LHCN-M2 (cell line): ENCODE measurements around the gene PTPN4. TPM values are rescaled to one million over a fixed set of nuclear protein-coding genes. Genes with fewer than 3 reads are reported as not detected.

Experiments
- DNase-seq: peaks from one replicate; pipeline ENCODE4 v3.0.0-alpha.2; 2012; ENCODE audit warnings: low read depth
- total RNA-seq: library from RNA; depleted of rRNA; stranded (reverse); fragments of >200 nt; gene quantifications from 2 replicates; pipeline ENCODE4 v1.2.3, GENCODE V29; 2014

PTPN4 gene
- total RNA-seq, 1 experiment from 2014 or later, result 17.5 TPM

DNA sequence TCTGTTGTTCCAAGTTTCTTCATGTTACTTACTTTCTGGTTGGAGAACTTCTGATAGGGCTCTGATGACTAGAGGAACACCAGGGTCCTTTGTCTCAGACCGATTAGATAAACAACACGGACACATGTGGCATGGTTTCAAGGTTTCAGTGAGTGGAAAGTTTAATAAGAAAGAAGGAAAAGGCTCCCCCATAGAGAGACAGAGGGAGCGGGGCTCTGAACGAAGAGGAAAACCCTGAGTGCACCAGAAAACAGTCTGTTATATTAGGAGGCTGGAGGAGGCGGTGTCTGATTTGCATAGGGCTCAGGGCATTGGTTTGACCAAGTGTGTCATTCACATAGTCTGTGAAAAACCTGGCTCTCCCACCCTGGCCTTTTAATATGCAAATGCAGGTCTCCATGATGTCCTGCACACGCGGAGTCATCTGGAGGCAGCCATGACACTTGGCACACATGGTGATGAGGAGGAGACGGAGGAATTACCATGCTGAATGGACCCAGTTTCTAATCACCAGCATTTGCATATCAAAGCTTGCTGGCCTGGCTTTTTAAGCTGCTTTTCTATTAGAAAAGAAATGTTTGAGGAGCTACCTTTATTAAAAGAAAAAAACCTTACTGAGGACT is 94.2 kb downstream of the PTPN4 start:
- no peak for DNase-seq

DNA sequence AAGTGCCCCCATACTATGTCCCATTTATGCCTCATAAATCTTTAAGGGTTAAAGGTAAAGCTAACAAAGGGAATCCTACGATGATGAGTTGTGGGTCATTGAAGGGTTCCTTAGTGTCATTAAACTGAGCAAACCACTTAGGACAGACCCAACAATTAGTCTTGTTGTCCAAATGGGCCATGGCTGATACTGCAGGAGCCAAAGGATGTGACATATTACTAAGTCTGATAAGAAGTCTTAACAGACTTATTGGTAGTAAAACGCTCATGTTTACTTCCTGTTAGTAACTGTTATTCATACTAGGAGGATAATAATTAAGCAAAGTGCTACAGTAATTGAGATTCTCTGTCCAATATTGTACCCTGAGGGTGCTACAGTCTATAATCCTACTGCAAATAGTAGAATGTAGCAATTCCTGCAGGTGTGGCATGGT is 96.8 kb downstream of the PTPN4 start:
- DNase-seq, result no peak

- no peak for DNase-seq
Measured at GRCh38 chr2:119857742-119858141, 98.0 kb downstream of the PTPN4 start.

- DNase-seq, result no peak
Measured at GRCh38 chr2:119859528-119859927, 99.8 kb downstream of the PTPN4 start.

- no peak for DNase-seq
Measured at GRCh38 chr2:119860924-119861323, 101.2 kb downstream of the PTPN4 start.

GRCh38 chr2:119862127-119862889 is 102.6 kb downstream of the PTPN4 start:
- DNase-seq, result no peak

GRCh38 chr2:119864318-119864717 is 104.6 kb downstream of the PTPN4 start:
- DNase-seq, result peak; percentile 5

- DNase-seq, result no peak
Measured at GRCh38 chr2:119871725-119872124, 112.0 kb downstream of the PTPN4 start.

DNA sequence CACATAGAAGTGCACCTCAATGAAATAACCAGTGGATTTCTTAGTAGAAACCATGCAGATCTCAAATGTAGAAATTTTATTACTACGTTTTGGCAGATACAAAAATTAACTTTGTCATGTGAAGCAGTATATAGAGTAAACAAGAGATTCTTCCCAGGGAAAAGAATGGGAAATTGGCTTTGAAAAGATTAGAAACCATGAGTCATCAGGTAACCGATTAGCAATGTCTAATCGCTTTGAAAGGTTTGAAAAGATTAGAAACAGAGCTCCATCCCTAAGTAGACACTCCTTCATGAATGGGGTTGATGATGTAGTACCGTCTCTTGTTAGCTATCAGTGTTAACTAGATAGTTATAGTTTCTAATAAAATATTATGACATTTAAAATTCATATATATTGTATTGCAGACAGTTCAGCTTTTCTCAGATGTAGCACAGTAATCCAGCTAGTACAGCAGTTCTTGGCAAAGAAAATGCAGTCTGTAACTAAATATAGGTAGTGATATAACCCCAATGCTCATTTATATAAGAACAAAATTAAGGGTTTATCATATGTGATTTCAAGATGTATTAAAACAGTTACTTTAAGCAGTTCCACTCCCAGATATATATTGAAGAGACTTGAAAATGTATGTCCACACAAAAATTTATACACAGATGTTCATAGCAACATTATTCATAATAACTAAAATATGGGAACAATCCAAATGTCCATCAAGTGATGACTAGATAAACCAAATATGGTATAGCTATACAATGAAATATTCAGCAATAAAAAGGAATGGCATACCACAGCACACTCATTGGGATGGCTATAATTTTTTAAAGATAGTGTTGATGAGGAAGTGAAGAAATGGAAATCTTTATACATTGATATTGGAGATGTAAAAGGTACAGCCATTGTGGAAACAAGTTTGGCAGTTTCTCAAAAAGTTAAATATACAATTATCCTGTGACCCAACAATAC is 113.9 kb downstream of the PTPN4 start:
- no peak for DNase-seq

GRCh38 chr2:119879502-119879901 is 119.8 kb downstream of the PTPN4 start:
- DNase-seq, result no peak

GRCh38 chr2:119888680-119889079 is 129.0 kb downstream of the PTPN4 start:
- DNase-seq, result peak; percentile 80

DNA sequence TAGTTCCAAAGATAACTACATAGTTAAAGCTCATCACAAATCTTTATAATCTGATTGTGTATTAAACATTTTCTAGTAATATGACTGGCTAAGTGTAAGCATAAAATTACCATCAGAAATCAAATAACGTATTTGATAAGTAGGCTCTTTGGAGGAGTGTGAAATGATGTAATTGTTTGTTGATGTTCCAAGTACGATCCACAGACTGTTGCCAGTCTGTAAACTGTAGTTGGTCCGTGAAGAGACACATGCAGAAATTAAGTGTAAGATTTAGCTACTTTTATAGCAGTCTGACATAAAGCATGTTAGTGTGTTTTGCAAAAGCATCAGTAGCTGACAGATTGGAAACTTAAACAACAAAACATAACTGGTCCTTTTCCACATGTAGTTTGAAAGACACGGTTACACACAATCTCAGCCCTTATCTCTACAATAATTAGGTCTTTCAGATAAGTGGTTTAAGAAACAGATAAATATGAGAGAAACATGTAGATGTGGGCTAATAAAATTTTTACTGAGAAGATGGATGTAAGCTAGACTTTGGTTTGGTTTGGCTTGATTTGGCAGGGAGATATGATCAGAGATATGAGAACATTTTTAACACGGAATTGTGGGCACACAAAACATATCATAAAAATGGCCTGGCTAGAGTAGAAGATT is 138.1 kb downstream of the PTPN4 start:
- no peak for DNase-seq

GRCh38 chr2:119901013-119901412 is 141.3 kb downstream of the PTPN4 start:
- DNase-seq, result no peak

DNA sequence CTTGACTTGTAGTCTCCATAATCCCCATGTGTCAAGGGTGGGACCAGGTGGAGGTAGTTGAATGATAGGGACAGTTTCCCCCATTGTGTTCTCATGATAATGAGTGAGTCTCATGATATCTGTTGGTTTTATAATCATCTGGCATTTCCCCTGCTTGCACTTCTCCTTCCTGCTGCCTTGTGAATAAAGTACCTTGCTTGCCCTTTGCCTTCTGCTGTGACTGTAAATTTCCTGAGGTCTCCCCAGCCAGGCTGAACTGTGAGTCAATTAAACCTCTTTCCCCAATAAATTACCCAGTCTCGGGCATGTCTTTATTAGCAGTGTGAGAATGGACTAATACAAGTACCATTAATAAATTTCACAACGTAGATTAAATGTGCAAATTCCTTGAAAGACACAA is 150.8 kb downstream of the PTPN4 start:
- DNase-seq, result no peak

DNA sequence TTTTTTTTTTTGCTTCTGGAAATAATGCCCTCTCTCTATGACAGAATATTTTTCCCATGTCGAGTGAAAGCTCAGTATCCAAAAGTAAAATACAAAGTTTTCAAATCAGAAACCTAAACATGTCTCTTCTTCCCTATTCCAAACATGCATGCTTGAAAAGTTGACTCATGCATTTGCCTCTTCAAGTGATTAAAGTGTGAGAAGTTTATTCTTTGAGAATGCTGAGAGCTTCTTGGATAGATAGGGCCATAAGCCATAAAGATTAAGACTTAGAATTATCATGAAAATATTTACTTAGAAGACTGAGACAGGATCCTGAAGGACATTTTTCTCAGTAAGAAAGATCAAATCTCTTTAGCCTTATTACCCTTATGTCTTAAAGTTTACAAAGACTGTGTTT is 154.5 kb downstream of the PTPN4 start:
- no peak for DNase-seq

DNA sequence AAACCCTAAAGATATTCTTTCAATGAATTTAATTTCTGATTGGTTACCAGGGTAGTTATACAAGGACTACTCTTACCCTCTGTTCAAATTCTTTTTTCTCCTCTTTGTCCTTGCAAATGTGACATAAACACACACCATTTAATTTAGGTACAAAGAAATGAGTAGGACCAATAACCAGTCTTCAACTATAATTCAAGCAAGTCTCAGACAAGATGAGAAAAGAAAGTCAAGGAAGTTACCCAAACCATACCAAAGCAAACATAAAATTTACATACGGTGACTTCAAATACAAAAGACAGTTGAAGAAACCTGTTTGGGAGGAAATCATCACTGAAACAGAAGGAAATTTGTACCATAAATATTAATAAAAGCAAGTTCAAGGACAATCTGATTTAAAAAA is 162.1 kb downstream of the PTPN4 start:
- no peak for DNase-seq

- no peak for DNase-seq
Measured at GRCh38 chr2:119922699-119923098, 163.0 kb downstream of the PTPN4 start.

DNA sequence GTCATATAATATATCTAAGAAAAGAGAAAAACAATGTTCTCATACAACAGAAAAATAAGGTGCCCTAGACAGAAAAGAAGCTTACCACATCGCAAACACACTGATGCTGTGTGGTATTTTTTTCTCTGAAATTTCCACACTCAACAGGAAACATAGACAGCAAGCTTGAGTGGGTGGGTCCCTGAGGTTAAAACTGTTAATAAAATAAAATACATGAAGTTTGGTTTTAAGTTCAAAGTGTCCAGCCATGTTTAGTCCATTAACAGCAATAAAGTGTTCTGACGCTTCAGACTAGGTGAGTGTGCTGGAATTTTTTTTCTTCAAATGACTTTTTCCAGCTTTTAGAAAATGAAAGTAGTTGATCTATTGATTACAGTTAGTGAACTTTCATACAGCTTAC is 169.8 kb downstream of the PTPN4 start:
- no peak for DNase-seq

DNA sequence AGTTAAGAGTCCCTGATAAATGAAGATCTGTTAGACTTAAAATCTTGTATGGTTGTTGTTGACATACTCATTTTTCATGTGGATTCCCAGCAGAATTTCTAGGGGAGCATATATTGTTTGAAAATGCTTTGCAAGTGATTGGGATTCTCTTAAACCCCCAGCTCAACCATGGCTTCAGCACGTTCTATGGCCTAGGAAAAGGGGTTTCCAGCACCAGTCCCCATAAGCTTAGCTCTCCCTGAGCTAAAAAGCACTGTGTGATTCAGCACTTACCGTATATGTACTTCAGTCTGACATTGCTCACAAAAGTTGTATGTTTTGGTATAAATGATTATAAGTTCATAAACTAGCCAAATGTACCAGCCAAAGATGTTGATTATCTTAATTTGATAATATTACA is 173.1 kb downstream of the PTPN4 start:
- no peak for DNase-seq

DNA sequence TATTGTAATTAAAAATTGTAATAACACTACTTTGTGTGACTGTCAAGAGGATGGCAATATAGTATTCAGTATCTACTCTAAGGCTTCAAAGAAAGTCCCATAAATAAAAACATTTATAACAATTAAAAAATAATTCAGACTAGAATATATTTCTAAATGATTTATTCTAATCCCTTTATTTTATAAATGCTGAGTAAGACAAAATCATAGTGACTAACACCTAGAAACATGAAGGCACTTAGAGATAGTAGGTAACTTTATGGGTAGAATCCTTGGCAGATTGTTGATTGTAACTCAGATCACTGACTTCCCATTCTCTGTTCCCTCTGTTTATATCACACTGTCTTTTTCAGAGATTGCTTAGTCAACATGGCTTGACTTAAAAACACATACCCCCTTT is 174.6 kb downstream of the PTPN4 start:
- DNase-seq, result no peak

- DNase-seq, result no peak
Measured at GRCh38 chr2:119937680-119938079, 178.0 kb downstream of the PTPN4 start.

DNA sequence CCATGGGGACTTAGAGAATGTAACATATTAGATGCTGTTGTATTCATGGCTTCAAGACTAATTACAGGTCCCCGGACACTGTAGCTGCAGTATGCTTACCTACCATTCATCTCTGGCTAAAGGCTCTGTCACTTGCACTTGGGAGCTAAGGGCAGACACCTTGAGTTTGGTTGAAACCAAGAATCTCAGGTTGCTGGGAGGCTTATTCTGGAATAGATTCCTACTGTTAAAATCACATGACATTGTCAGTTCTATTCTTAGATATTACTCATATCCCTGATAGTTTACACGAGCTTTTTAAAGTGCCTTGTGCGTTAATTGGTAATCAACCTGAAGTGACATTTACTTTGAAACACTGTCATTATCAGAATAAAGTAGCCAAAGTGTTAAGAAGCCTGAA is 180.2 kb downstream of the PTPN4 start:
- DNase-seq, result no peak
